Measurements from ENCODE around the gene ZCCHC7.

Gene ZCCHC7

GRCh38 chr9:37374892-37375291 is 254.5 kb downstream of the ZCCHC7 start:
- no peak for TF ChIP-seq CTCF (IDR thresholded peaks at IDR 0.05; ENCODE audit: low read depth, low read length)

GRCh38 chr9:37377688-37378612 is 257.6 kb downstream of the ZCCHC7 start:
- no peak for TF ChIP-seq CTCF (IDR thresholded peaks at IDR 0.05; ENCODE audit: low read depth, low read length)
- no peak for DNase-seq (ENCODE audit: extremely low read depth, low read depth)

More at GRCh38 chr9:37374892-37375291, 254.5 kb downstream of the ZCCHC7 start:
- DNase-seq (ENCODE audit: extremely low read depth, low read depth): no peak

- no peak for DNase-seq (ENCODE audit: extremely low read depth, low read depth)
- TF ChIP-seq CTCF (IDR thresholded peaks at IDR 0.05; ENCODE audit: low read depth, low read length): no peak
Measured at GRCh38 chr9:37378613-37379004, 258.2 kb downstream of the ZCCHC7 start.

- DNase-seq (ENCODE audit: extremely low read depth, low read depth): no peak
- TF ChIP-seq CTCF (IDR thresholded peaks at IDR 0.05; ENCODE audit: low read depth, low read length): no peak
Measured at GRCh38 chr9:37379835-37380234, 259.5 kb downstream of the ZCCHC7 start.

- no peak for TF ChIP-seq CTCF (IDR thresholded peaks at IDR 0.05; ENCODE audit: low read depth, low read length)
- no peak for DNase-seq (ENCODE audit: extremely low read depth, low read depth)
Measured at GRCh38 chr9:37380570-37380969, 260.2 kb downstream of the ZCCHC7 start.

- TF ChIP-seq CTCF (IDR thresholded peaks at IDR 0.05; ENCODE audit: low read depth, low read length): no peak
- DNase-seq (ENCODE audit: extremely low read depth, low read depth): no peak
Measured at GRCh38 chr9:37381094-37381741, 260.8 kb downstream of the ZCCHC7 start.
